DMS 273 (cell line): ENCODE data around the gene HOXB7.

Experiments
- DNase-seq: peaks from one replicate; lab custom pipeline; 2025; ENCODE audit not compliant: unreplicated experiment; lab: John Stamatoyannopoulos, UW

Gene HOXB7

GRCh38 chr17:48596000-48596734 is 14.7 kb downstream of the HOXB7 start:
- peak; percentile 23 for DNase-seq

GRCh38 chr17:48595278-48595999 is 15.4 kb downstream of the HOXB7 start:
- no peak for DNase-seq

- no peak for DNase-seq
These were observed 16.1 kb downstream of the HOXB7 start for GRCh38 chr17:48594538-48595277.

- peak; percentile 83 for DNase-seq
These were observed 16.8 kb downstream of the HOXB7 start for GRCh38 chr17:48593840-48594537.

- DNase-seq = peak; percentile 25
These were observed 17.5 kb downstream of the HOXB7 start, which contains the start of gene HOXB5 for GRCh38 chr17:48593126-48593829. Gene HOXB5 (minus strand): TSS chr17:48593779. CDS start chr17:48593682, 97 bp downstream.

- no peak for DNase-seq
These were observed 18.2 kb downstream of the HOXB7 start for GRCh38 chr17:48592577-48592976.

- DNase-seq = no peak
These were observed 18.7 kb downstream of the HOXB7 start for GRCh38 chr17:48592057-48592514.

GRCh38 chr17:48591255-48592056 is 19.4 kb downstream of the HOXB7 start:
- no peak for DNase-seq

GRCh38 chr17:48590607-48591161 is 20.1 kb downstream of the HOXB7 start:
- DNase-seq = no peak

GRCh38 chr17:48589831-48590606 is 20.8 kb downstream of the HOXB7 start, which contains the start of gene HOXB3:
Gene HOXB3 (minus strand): TSS chr17:48590241. CDS start chr17:48552474, 37,767 bp downstream.
- no peak for DNase-seq

GRCh38 chr17:48589060-48589830 is 21.6 kb downstream of the HOXB7 start:
- DNase-seq = no peak

GRCh38 chr17:48588528-48588927 is 22.3 kb downstream of the HOXB7 start:
- no peak for DNase-seq

GRCh38 chr17:48588074-48588415 is 22.8 kb downstream of the HOXB7 start:
- DNase-seq = no peak

- DNase-seq = no peak
These were observed 23.3 kb downstream of the HOXB7 start for GRCh38 chr17:48587276-48588073.

- DNase-seq = no peak
These were observed 24.2 kb downstream of the HOXB7 start for GRCh38 chr17:48586355-48587258.

GRCh38 chr17:48584223-48584741 is 26.5 kb downstream of the HOXB7 start:
- no peak for DNase-seq
